ENCODE results near the gene DCHS1. TPM values are rescaled to one million over a fixed set of nuclear protein-coding genes. Genes with fewer than 3 reads are reported as not detected.

Gene DCHS1
- total and polyA plus RNA-seq, 9 of the 15 experiments (the other 6 are each of a cell fraction or from before 2014, with no cell fraction given), result 0.04 to 0.49 (median 0.14) TPM; not detected in 2

- Histone ChIP-seq H3K4me2 (ENCODE audit: insufficient read depth, low read length) (no peak overlapping the region), H4K20me1 (replicated peaks; ENCODE audit: control insufficient read depth, insufficient read depth, low read length) (no peaks in the 10 kb centered on the region), H3K4me1 (replicated peaks in 1 of 2; ENCODE audit: control insufficient read depth in 2 of 2, insufficient read depth in 2 of 2, low read length in 2 of 2) (peaks cover 17 to 22% of the 10 kb centered on the region in 2 experiments), H3K79me2 (ENCODE audit: control insufficient read depth, insufficient read depth, low read length) (peaks cover 20% of the 10 kb centered on the region), H2AFZ (ENCODE audit: low read depth, low read length) (no peak overlapping the region), H3K9ac (ENCODE audit: insufficient read depth in 1 of 2, low read depth in 2 of 2, low read length in 2 of 2) (no peak overlapping the region), H3K4me3 (no peak overlapping the region), H3K9me1 (ENCODE audit: control insufficient read depth, insufficient read depth, low read length) (no peaks in the 10 kb centered on the region), H3K9me3 (replicated peaks; ENCODE audit: control insufficient read depth, insufficient read depth, low read depth, low read length) (no peaks in the 10 kb centered on the region), H3K27ac (ENCODE audit: extremely low read depth, low read depth, low read length) (no peak overlapping the region), H3K36me3 (ENCODE audit: control insufficient read depth, insufficient read depth, low read length) (peaks cover 26% of the 10 kb centered on the region), H3K27me3 (ENCODE audit: control insufficient read depth in 2 of 2, insufficient read depth in 2 of 2, low read length in 2 of 2) (no peaks in the 10 kb centered on the region)
- intact Hi-C loops (cut with micrococcal nuclease), result loop anchor here (5.0 kb wide), 1 partner anchor 84 kb away; no protein-coding TSS in a partner anchor
- TF ChIP-seq NR2C1 (IDR thresholded peaks at IDR 0.05) (no peak), NR2C1 (tag; IDR thresholded peaks at IDR 0.05) (peak; percentile 48; the same call in 1 of the 2 replicates), ZNF75A (CRISPR knock-in tag; IDR thresholded peaks at IDR 0.05) (no peak)
- DNase-seq (ENCODE audit: extremely low read depth in 1 of 4, low spot score in 3 of 4) (no peak), ATAC-seq (no peak), FAIRE-seq (no peak)
- BruUV-seq (replicated peaks), result no TSS peak
- POLR2A ChIA-PET, result interaction anchor here (0.8 to 1.1 kb wide), 2 partner anchors 9 to 85 kb away, joined by 4 to 6 read pairs; no protein-coding TSS in a partner anchor
- WGBS (ENCODE audit: insufficient coverage, low coverage, missing lambda C conversion rate), result 75% methylated on average over 9 of the region's 9 CpGs
- CTCF ChIA-PET (ENCODE audit: low intra/inter-chr PET ratio), result no interaction called here
- in situ Hi-C loops (cut with MboI), result no loop called here
These were observed 39.6 kb downstream of the DCHS1 start for GRCh38 chr11:6615882-6616585.

- Histone ChIP-seq H3K27ac (ENCODE audit: extremely low read depth, low read depth, low read length) (no peak overlapping the region), H3K79me2 (ENCODE audit: control insufficient read depth, insufficient read depth, low read length) (peaks cover 29% of the 10 kb centered on the region), H3K9ac (ENCODE audit: insufficient read depth in 1 of 2, low read depth in 2 of 2, low read length in 2 of 2) (no peak overlapping the region), H3K9me3 (replicated peaks; ENCODE audit: control insufficient read depth, insufficient read depth, low read depth, low read length) (no peaks in the 10 kb centered on the region), H3K4me3 (no peak overlapping the region), H4K20me1 (replicated peaks; ENCODE audit: control insufficient read depth, insufficient read depth, low read length) (no peaks in the 10 kb centered on the region), H3K4me1 (replicated peaks in 1 of 2; ENCODE audit: control insufficient read depth in 2 of 2, insufficient read depth in 2 of 2, low read length in 2 of 2) (peaks cover 21 to 29% of the 10 kb centered on the region in 2 experiments), H2AFZ (ENCODE audit: low read depth, low read length) (no peak overlapping the region), H3K4me2 (ENCODE audit: insufficient read depth, low read length) (no peak overlapping the region), H3K27me3 (ENCODE audit: control insufficient read depth in 2 of 2, insufficient read depth in 2 of 2, low read length in 2 of 2) (no peaks in the 10 kb centered on the region), H3K36me3 (ENCODE audit: control insufficient read depth, insufficient read depth, low read length) (peaks cover 36% of the 10 kb centered on the region), H3K9me1 (ENCODE audit: control insufficient read depth, insufficient read depth, low read length) (no peaks in the 10 kb centered on the region)
- DNase-seq (ENCODE audit: extremely low read depth in 1 of 4, low spot score in 3 of 4) (no peak), FAIRE-seq (no peak), ATAC-seq (no peak)
- ChIA-PET POLR2A (no interaction called here), CTCF (ENCODE audit: low intra/inter-chr PET ratio) (no interaction called here)
- 75% methylated on average over 5 of the region's 5 CpGs for WGBS (ENCODE audit: insufficient coverage, low coverage, missing lambda C conversion rate)
- TF ChIP-seq MAFG (tag; conservative IDR thresholded peaks at IDR 0.05), result no peak
- TF ChIP-seq MTA1 (IDR thresholded peaks at IDR 0.05; ENCODE audit: borderline replicate concordance), result no peak
- in situ Hi-C loops (cut with MboI) (no loop called here), intact Hi-C loops (cut with micrococcal nuclease) (loop anchor here (5.0 kb wide), 1 partner anchor 83 kb away; no protein-coding TSS in a partner anchor)
- BruUV-seq (replicated peaks), result no TSS peak
These were observed 40.6 kb downstream of the DCHS1 start for GRCh38 chr11:6615046-6615445.

All from K562 (cell line).